OCI-LY1 (cell line): ENCODE data around the gene BMP8A.

ENCODE experiments used
- H2AFZ ChIP-seq: fragments of 200-600 bp; sonication (generic), shearing (Covaris generic); 2 replicates; pipeline ENCODE4 v1.6.0; 2014; ENCODE audit warnings: antibody characterized with exemption, mild to moderate bottlenecking, low read length
- H3F3A ChIP-seq: fragments of 200-600 bp; sonication (generic), shearing (Covaris generic); 2 replicates; pipeline ENCODE4 v1.6.0; 2014; ENCODE audit warnings: mild to moderate bottlenecking, antibody characterized with exemption, low read length, moderate library complexity; ENCODE audit not compliant: insufficient read depth
- H3K27ac ChIP-seq: fragments of 200-600 bp; sonication (generic); 2 replicates; pipeline ENCODE4 v1.5.1; 2014; ENCODE audit warnings: low read length, mixed run types, mild to moderate bottlenecking, low read depth; ENCODE audit not compliant: poor library complexity, severe bottlenecking
- H3K27me3 ChIP-seq: fragments of 200-600 bp; sonication (generic); 2 replicates; pipeline ENCODE4 v1.6.0; 2014; ENCODE audit warnings: antibody characterized with exemption, mild to moderate bottlenecking, low read length, moderate library complexity; ENCODE audit not compliant: insufficient read depth
- H3K36me3 ChIP-seq: fragments of 200-600 bp; sonication (generic); 2 replicates; pipeline ENCODE4 v1.6.1; 2014; ENCODE audit warnings: mild to moderate bottlenecking, antibody characterized with exemption, low read length, moderate library complexity, mixed read lengths; ENCODE audit not compliant: insufficient read depth
- H3K4me1 ChIP-seq: fragments of 200-600 bp; sonication (generic); 2 replicates; pipeline ENCODE4 v1.5.1; 2014; ENCODE audit warnings: mild to moderate bottlenecking, low read length, moderate library complexity; ENCODE audit not compliant: insufficient read depth, severe bottlenecking
- H3K4me2 ChIP-seq: fragments of 200-600 bp; sonication (generic), shearing (Covaris generic); 2 replicates; pipeline ENCODE4 v1.6.1; 2014; ENCODE audit warnings: low read length
- H3K4me3 ChIP-seq: fragments of 200-600 bp; sonication (generic); 2 replicates; pipeline ENCODE4 v1.5.1; 2014; ENCODE audit warnings: low read length, low read depth, mild to moderate bottlenecking, mixed read lengths; ENCODE audit not compliant: poor library complexity, severe bottlenecking
- H3K79me2 ChIP-seq: fragments of 200-600 bp; shearing (Covaris generic); 2 replicates; pipeline ENCODE4 v1.6.1; 2016; ENCODE audit warnings: mixed run types, low read length, mixed read lengths; ENCODE audit not compliant: insufficient read depth
- H3K9ac ChIP-seq: fragments of 200-600 bp; sonication (generic), shearing (Covaris generic); 2 replicates; pipeline ENCODE4 v1.6.1; 2014; ENCODE audit warnings: mild to moderate bottlenecking, low read length, mixed read lengths
- H3K9me2 ChIP-seq: fragments of 200-600 bp; sonication (generic), shearing (Covaris generic); 2 replicates; pipeline ENCODE4 v1.6.1; 2014; ENCODE audit warnings: low read depth, mild to moderate bottlenecking, low read length, mixed read lengths
- H3K9me3 ChIP-seq: fragments of 200-600 bp; shearing (Covaris generic); 2 replicates; pipeline ENCODE4 v1.6.1; 2014; ENCODE audit warnings: low read length, mixed read lengths
- H4K20me1 ChIP-seq: fragments of 200-600 bp; sonication (generic), shearing (Covaris generic); 2 replicates; pipeline ENCODE4 v1.6.0; 2016; ENCODE audit warnings: mild to moderate bottlenecking, low read length; ENCODE audit not compliant: insufficient read depth
- EZH2 ChIP-seq: fragments of 200-600 bp; sonication (generic), shearing (Covaris generic); IDR thresholded peaks from 2 replicates; pipeline ENCODE4 v1.8.0; 2017; ENCODE audit warnings: borderline replicate concordance, mixed run types, mild to moderate bottlenecking, antibody characterized with exemption, low read length, moderate library complexity, mixed read lengths
- TF ChIP-seq, protein P1 (sequence below): fragments of 200-600 bp; sonication (generic), shearing (Covaris generic); IDR thresholded peaks from 2 replicates; pipeline ENCODE4 v1.5.1; 2017; ENCODE audit warnings: mild to moderate bottlenecking, antibody characterized with exemption, low read length, moderate library complexity, mixed read lengths

Gene BMP8A

GRCh38 chr1:39568208-39568607 is 76.8 kb downstream of the BMP8A start:
- peaks cover 7% of the 10 kb centered on the region for H3K4me1 ChIP-seq
- H4K20me1 ChIP-seq: no peaks in the 10 kb centered on the region
- H3K4me2 ChIP-seq: no peak overlapping the region
- H2AFZ ChIP-seq: no peak overlapping the region
- H3K9ac ChIP-seq: no peak overlapping the region
- no peak overlapping the region for H3K27ac ChIP-seq
- no peaks in the 10 kb centered on the region for H3K9me3 ChIP-seq
- TF ChIP-seq EZH2: no peak
- TF ChIP-seq, protein P1, sequence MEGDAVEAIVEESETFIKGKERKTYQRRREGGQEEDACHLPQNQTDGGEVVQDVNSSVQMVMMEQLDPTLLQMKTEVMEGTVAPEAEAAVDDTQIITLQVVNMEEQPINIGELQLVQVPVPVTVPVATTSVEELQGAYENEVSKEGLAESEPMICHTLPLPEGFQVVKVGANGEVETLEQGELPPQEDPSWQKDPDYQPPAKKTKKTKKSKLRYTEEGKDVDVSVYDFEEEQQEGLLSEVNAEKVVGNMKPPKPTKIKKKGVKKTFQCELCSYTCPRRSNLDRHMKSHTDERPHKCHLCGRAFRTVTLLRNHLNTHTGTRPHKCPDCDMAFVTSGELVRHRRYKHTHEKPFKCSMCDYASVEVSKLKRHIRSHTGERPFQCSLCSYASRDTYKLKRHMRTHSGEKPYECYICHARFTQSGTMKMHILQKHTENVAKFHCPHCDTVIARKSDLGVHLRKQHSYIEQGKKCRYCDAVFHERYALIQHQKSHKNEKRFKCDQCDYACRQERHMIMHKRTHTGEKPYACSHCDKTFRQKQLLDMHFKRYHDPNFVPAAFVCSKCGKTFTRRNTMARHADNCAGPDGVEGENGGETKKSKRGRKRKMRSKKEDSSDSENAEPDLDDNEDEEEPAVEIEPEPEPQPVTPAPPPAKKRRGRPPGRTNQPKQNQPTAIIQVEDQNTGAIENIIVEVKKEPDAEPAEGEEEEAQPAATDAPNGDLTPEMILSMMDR: no peak
- H3K36me3 ChIP-seq: peaks cover 99% of the 10 kb centered on the region
- H3F3A ChIP-seq: no peaks in the 10 kb centered on the region; the same call in 1 of the 2 replicates
- H3K9me2 ChIP-seq: no peaks in the 10 kb centered on the region
- H3K4me3 ChIP-seq: no peak overlapping the region
- no peaks in the 10 kb centered on the region for H3K27me3 ChIP-seq
- peaks cover 13% of the 10 kb centered on the region for H3K79me2 ChIP-seq

DNA sequence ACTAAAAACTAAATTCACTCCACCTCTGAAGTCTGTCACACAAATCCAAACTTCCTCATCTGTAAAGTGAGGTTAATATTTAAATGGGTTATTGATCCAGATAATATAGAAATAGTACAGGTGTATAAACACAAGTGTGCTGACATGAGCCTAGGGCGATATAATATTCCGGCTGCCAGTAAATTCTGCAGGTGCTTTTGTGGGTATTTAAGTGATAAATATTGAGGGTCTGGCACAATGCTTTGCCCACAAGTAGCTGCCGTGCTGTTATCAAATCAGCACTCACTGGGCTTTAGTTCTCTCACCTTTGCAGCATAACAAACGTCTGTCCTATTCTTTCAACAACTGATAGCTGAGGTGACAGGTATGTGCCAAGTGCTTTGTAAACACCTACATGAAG is 77.6 kb downstream of the BMP8A start:
- Histone ChIP-seq H4K20me1 (no peaks in the 10 kb centered on the region), H3K27ac (no peak overlapping the region), H3K27me3 (no peaks in the 10 kb centered on the region), H3K4me3 (no peak overlapping the region), H2AFZ (no peak overlapping the region), H3F3A (no peaks in the 10 kb centered on the region; the same call in 1 of the 2 replicates), H3K4me1 (peaks cover 15% of the 10 kb centered on the region), H3K36me3 (peaks cover 99% of the 10 kb centered on the region), H3K9me3 (no peaks in the 10 kb centered on the region), H3K79me2 (peaks cover 21% of the 10 kb centered on the region), H3K4me2 (no peak overlapping the region), H3K9me2 (no peaks in the 10 kb centered on the region), H3K9ac (no peak overlapping the region)
- TF ChIP-seq EZH2: no peak
- TF ChIP-seq, protein P1: no peak

- Histone ChIP-seq H3F3A (no peaks in the 10 kb centered on the region; the same call in 1 of the 2 replicates), H3K4me2 (no peak overlapping the region), H3K4me1 (peaks cover 26% of the 10 kb centered on the region)
Observed at GRCh38 chr1:39570477-39571177, 79.2 kb downstream of the BMP8A start.

More at GRCh38 chr1:39570477-39571177, 79.2 kb downstream of the BMP8A start:
- H3K9me2 ChIP-seq: no peaks in the 10 kb centered on the region
- peaks cover 99% of the 10 kb centered on the region for H3K36me3 ChIP-seq
- peaks cover 37% of the 10 kb centered on the region for H3K79me2 ChIP-seq
- no peaks in the 10 kb centered on the region for H3K27me3 ChIP-seq
- TF ChIP-seq EZH2: no peak
- TF ChIP-seq, protein P1: no peak
- no peak overlapping the region for H3K27ac ChIP-seq
- no peak overlapping the region for H3K9ac ChIP-seq
- H2AFZ ChIP-seq: no peak overlapping the region
- H3K9me3 ChIP-seq: no peaks in the 10 kb centered on the region
- H3K4me3 ChIP-seq: no peak overlapping the region
- H4K20me1 ChIP-seq: no peaks in the 10 kb centered on the region
